Stomach smooth muscle (tissue), 2 donors: ENCODE data around the gene EEIG1.

Source experiments
- H3K27ac ChIP-seq: one replicate; pipeline ENCODE4 v1.7.0; 2013; ENCODE audit warnings: mild to moderate bottlenecking, low read length, inconsistent platforms
- H3K27me3 ChIP-seq, 2 donors: one replicate each; pipeline ENCODE4 v1.7.0; 2013; ENCODE audit warnings: low read length in 2 of 2; ENCODE audit not compliant: insufficient read depth in 2 of 2, control insufficient read depth in 1 of 2
- H3K36me3 ChIP-seq, 2 donors: one replicate each; pipeline ENCODE4 v1.7.0; 2013; ENCODE audit warnings: low read length in 2 of 2; ENCODE audit not compliant: control insufficient read depth in 2 of 2, insufficient read depth in 2 of 2
- H3K4me1 ChIP-seq: one replicate; pipeline ENCODE4 v1.7.0; 2013; ENCODE audit warnings: low read length; ENCODE audit not compliant: control insufficient read depth, insufficient read depth
- H3K4me3 ChIP-seq, 2 donors: one replicate each; pipeline ENCODE4 v1.7.0; 2013; ENCODE audit warnings: low read length in 2 of 2
- H3K9ac ChIP-seq, 2 donors: one replicate each; pipeline ENCODE4 v1.7.0; 2013; ENCODE audit warnings: low read length in 2 of 2, mild to moderate bottlenecking in 1 of 2
- H3K9me3 ChIP-seq, 2 donors: one replicate each; pipeline ENCODE4 v1.7.0; 2013; ENCODE audit warnings: low read length in 2 of 2; ENCODE audit not compliant: control insufficient read depth in 2 of 2
- donor health status: healthy.
- donor health status: Pancreatic carcinoma.

Gene EEIG1

DNA sequence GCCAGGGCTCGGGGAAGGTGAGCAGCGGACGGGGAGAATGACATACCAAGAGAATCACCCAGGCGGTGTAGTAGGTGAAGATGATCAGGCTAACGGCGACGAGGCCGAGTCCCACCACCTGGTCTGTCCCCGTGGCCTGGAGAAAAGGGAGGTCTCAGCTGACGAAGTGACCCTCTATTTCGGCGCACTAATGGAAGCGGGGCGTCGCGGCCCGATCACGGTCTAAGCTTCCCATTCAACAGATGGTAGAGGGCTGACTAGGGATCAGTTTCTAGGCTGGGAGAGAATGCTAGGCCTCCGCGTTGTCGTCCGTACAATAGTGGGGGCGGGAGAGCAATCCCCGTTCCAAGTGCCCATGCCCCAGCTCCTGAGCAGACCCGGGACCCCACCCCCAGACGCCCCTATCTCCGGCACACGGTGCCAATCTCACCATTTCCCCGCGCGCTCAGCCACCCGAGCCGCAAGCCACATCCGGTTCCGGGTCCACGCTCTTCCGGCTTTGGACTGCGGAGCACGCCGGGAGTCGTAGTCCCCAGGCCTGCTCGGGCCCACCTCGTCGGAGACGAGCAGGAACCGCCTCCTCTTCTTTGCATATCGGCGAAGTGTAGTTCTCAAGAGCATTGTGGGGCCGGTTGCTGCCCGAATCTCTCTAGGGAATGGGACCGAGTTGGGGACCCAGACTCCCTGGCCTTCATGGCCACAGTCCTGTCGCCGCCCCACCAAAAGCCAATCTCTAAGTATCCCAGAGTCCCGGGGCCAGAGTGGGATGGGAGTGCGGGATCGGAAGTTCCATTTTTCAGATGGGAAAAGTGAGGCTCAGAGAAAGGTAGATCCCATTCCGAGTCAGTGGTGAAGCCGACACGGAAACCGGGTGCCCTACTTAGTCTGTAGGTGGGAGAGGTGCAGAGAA lies 43.1 kb downstream of the EEIG1 start, which contains the start of gene DPM2:
Gene DPM2 (minus strand): TSS at position 467 of the 910 bp plus-strand sequence. CDS start 34 bp downstream, at position 433.
- Histone ChIP-seq H3K27ac (peak within 1 kb of the TSS; percentile 24), H3K36me3 (peaks cover 4 to 8% of the 10 kb centered on the region in 2 donors), H3K9me3 (no peaks in the 10 kb centered on the region), H3K4me3 (peak within 1 kb of the TSS; percentile 96 to 100), H3K9ac (peak within 1 kb of the TSS; percentile 86 to 87), H3K4me1 (peaks cover 35% of the 10 kb centered on the region), H3K27me3 (no peaks in the 10 kb centered on the region)

DNA sequence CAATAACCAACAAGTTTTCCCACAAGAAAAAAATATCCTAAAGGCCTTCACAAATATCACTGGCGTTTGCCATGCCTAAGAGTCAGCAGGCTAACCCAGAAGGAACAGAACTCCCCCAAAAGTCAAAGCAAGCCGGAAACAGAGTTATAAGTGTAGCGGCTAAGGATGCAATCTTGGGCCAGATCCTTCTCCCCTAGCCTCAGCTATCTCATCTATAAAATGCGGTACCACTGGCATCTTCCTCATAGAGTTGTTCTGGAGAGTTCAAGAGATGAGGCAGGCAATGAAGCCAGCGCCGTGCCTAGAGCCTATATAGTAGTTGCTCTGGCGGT lies 43.8 kb downstream of the EEIG1 start:
- Histone ChIP-seq H3K36me3 (peaks cover 0 to 8% of the 10 kb centered on the region in 2 donors), H3K4me1 (peaks cover 31% of the 10 kb centered on the region), H3K4me3 (peak overlapping the region; percentile 96 to 100), H3K9me3 (no peaks in the 10 kb centered on the region), H3K9ac (peak overlapping the region; percentile 86 to 87), H3K27me3 (no peaks in the 10 kb centered on the region), H3K27ac (no peak overlapping the region)

DNA sequence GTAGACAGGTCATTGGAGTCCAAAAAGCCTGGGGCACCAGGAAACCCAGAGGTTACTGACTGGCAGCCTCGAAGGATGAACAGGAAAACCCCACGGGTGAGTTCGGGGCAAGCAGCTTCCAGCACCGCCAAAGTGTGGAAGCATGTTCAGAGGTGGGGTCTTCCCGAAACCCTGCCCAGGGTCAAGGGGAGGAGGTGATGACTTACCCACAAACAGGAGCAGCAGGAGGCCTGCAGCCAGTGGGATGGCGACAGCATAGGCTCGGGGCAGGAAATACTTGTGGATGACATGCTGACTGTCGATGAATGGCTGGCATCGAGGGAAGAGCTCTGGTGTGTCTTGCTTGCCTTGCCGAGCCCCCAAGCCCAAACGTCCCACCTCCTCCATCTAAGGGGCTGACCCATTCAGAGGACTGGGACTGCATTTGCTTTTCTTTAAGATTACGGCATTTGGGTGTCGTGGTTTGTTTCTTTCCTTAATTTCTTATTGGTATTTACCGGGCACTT lies 44.4 kb downstream of the EEIG1 start:
- H3K27ac ChIP-seq: no peak overlapping the region
- H3K4me3 ChIP-seq: peak overlapping the region in 1 of 2 donors; percentile 96

DNA sequence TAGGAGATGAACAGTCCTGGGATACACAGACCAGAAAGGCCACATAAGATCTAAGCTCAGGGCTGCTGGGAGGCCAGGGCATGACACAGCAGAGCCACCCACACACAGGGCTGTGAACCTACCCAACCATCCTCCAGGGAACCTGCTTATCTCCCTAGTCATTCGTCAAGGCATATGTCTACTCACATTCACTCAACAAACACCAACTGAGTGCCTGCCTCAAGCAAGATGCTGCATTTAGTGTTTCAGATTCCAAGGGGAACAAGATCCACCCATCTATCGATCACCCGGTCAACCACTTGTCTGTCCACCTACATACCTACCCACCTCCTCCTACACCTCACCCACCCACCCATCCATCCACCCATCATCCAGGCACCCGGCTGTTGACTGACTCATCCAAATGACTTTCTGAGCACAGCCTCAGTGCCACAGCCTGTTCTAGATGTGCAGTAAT lies 45.0 kb downstream of the EEIG1 start:
- H3K4me3 ChIP-seq: no peak overlapping the region
- H3K27ac ChIP-seq: no peak overlapping the region
- H3K36me3 ChIP-seq: peaks cover 0 to 8% of the 10 kb centered on the region in 2 donors
- peaks cover 37% of the 10 kb centered on the region for H3K4me1 ChIP-seq
- H3K9ac ChIP-seq: peak overlapping the region in 1 of 2 donors; percentile 47
- peaks cover 0 to 9% of the 10 kb centered on the region in 2 donors for H3K27me3 ChIP-seq
- H3K9me3 ChIP-seq: no peaks in the 10 kb centered on the region

More for the DNA sequence above, 44.4 kb downstream of the EEIG1 start:
- Histone ChIP-seq H3K27me3 (peaks cover 0 to 3% of the 10 kb centered on the region in 2 donors), H3K4me1 (peaks cover 31% of the 10 kb centered on the region), H3K9ac (no peak overlapping the region), H3K36me3 (peaks cover 0 to 8% of the 10 kb centered on the region in 2 donors), H3K9me3 (no peaks in the 10 kb centered on the region)

DNA sequence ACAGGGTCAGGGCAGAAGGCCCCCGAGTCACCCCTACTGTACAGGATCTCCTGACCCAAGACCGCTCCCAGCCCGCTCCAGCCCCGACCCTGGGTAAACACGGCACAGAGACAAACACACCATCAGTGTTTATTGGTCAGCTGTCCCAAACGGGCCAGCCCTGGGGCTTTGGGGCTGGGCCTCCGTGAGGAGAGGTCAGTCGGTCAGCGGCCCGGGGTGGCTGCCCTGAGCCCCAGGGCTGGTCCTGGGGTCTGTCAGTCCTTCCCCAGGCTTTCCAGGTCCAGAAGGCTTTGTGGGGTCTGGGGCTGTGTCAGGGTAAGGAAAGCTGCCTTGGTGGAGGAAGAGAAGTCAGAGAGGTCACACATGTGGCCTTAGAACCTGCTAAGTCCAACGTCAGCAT lies 45.8 kb downstream of the EEIG1 start:
- Histone ChIP-seq H3K36me3 (peaks cover 0 to 8% of the 10 kb centered on the region in 2 donors), H3K9me3 (no peaks in the 10 kb centered on the region), H3K4me3 (no peak overlapping the region), H3K4me1 (peaks cover 43% of the 10 kb centered on the region), H3K27ac (no peak overlapping the region), H3K27me3 (peaks cover 2 to 10% of the 10 kb centered on the region in 2 donors), H3K9ac (no peak overlapping the region)

DNA sequence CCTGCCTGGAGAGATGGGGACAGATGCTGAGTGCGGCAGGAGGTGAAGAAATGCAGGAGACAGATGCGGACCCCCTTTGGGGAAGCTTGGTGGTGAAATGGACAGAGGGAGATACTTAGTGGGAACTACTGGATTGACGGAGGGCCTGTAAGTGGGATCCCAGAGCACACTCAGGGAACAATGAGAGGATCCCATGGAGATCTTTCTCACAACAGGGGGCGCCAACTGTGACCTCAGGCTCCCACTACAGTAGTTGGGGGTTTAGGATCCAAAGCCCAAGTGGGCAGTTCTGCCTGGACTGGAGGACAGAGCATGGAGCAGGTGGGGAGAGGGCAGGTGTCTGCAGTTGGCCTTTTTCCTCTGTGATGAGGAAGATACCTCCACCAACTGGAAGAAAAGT lies 46.5 kb downstream of the EEIG1 start:
- no peak overlapping the region for H3K4me3 ChIP-seq
- no peaks in the 10 kb centered on the region for H3K9me3 ChIP-seq
- peaks cover 8 to 16% of the 10 kb centered on the region in 2 donors for H3K27me3 ChIP-seq
- peaks cover 44% of the 10 kb centered on the region for H3K4me1 ChIP-seq
- no peak overlapping the region for H3K9ac ChIP-seq
- H3K27ac ChIP-seq: no peak overlapping the region
- H3K36me3 ChIP-seq: peaks cover 0 to 8% of the 10 kb centered on the region in 2 donors

DNA sequence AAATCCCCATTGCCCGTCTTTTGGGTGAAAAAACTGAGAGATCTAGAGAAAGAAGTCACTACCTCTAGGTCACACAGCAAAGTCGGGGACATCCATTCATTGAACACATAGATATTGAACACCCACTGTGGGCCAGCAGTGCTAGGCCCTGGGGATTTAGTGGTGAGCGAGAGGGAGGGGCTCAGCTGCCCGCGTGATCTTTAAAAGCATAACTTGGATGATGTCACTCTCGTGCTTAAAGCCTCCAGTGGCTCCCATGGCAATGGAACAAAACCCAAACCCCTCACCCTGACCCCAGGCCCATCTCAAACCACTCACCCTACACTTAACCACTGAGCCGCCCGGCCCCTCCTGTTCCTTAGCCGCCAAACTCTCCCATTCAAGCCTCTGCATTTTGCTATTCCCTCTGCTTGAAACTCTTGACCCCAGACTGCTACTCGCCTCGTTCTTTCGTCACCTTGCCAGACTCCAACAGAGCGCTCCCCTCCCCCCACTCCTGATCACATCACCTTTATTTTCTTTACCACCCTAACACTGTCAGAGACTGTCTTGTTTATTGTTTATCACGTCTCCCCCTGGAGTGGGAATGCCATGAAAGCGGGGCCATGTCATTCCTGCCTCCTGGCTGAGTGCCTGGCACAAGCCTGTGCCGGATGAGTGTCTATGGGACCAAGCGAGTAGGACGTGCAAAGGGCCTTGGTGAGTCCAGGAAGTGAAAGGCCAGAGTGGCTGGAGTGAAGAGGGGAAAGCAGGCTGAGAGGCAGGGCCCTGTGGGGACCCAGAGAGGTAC lies 49.5 kb downstream of the EEIG1 start:
- H3K27ac ChIP-seq: no peak overlapping the region

More for the DNA sequence above, 49.5 kb downstream of the EEIG1 start:
- H3K4me1 ChIP-seq: peaks cover 34% of the 10 kb centered on the region
- no peaks in the 10 kb centered on the region for H3K9me3 ChIP-seq
- peak overlapping the region; percentile 55 to 71 for H3K4me3 ChIP-seq
- peaks cover 0 to 8% of the 10 kb centered on the region in 2 donors for H3K36me3 ChIP-seq
- no peak overlapping the region for H3K9ac ChIP-seq
- peaks cover 31 to 38% of the 10 kb centered on the region in 2 donors for H3K27me3 ChIP-seq
